Dermis microvascular lymphatic vessel endothelial cell (primary cell): ENCODE results near the gene ASPHD2. TPM values are rescaled to one million over a fixed set of nuclear protein-coding genes. Genes with fewer than 3 reads are reported as not detected.
A peak's percentile ranks its signal among the peaks of the same experiment; 100 is the strongest.

Experiments
- DNase-seq, 2 donors: peaks; one replicate each; pipeline versions ENCODE4 v3.0.0 to v3.0.0-alpha.2; 2010; ENCODE audit warnings: low read depth in 2 of 2
- total RNA-seq: library from RNA; depleted of rRNA; stranded (reverse); fragments of >200 nt; gene quantifications from 2 replicates; pipeline ENCODE4 v1.2.1, GENCODE V29; 2014

Gene ASPHD2
- total RNA-seq, 1 donor from 2014 or later: 0.90 TPM

DNA sequence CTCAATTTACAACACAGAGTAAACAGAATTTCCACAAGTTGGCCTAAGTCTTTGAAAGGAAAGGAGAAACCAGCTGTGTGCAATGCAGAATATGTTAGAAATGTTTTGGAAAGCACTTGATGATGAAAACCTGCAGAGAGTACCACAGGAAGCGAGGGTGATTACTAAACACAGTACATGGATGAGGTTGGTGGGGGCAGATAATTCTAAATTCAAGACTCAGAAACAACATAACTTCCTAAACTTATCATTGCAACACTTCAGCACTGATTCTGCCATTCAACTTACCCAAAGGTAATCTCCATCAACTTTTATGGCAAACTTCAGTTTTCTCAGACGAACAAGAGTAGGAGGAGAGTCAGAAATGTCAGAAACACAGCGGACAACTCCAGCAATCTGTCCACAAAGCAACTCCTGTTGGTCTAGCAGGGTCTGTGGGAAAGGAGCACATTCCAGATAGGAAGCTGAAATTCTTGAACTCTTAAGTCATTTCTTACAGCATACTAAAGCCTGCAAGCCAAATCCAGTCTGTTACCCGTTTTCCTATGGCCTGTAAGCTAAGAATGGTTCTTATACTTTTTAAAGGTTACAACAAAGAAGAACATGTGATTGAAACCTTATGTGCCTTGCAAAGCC, 47.8 kb downstream of the ASPHD2 start:
- DNase-seq: no peak

DNA sequence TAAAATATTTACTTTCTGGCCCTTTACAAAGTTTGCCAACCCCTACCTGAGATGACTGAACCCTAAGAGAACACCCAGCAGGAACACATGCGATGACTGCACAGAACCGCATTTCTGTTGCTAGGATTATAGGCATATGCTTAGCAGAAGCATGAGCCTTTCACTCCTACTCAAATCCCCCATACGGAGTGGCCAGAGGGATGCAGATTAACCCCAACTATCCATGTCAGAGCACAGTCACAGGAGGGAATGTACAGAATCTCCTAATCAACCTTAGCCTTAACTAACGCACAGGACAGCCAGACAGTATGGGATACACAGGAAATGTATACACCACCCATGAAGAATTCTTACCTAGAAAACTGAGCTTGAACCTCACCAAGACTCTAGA, 48.3 kb downstream of the ASPHD2 start:
- DNase-seq: no peak

DNA sequence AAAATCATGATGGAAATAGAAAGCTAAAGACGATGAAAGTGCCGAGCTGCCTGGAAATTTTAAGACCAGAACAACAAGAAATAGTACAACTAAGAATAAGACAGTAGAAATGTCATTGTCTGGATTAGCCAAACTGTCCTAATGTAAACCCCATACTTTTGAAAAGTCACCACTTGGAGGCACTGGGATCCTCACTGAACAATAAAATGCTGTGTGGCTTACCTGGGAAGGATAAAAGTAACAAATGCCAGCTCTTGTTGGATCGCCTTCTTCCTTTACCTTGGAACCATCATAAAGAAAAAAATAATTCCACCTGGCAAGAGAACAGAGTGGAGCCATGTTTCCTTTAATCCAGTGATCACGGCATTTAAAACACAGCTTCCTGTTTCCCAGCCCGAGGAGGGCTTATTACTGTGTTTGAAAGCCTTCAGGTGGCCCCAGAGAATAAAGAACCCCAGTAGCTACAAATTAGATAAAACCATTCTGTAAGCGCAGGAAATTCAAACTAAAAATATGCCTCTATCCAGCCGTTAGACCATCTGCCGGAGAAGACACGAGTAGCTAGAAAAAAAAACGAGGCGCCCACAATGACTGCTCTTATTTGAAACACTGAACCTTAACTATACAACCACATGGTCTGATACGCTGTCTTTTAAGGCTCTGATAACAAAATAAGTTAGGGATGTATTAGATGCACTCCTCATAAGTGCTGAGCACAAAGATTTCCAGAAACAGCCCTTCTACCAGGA, 50.2 kb downstream of the ASPHD2 start:
- DNase-seq: no peak

DNA sequence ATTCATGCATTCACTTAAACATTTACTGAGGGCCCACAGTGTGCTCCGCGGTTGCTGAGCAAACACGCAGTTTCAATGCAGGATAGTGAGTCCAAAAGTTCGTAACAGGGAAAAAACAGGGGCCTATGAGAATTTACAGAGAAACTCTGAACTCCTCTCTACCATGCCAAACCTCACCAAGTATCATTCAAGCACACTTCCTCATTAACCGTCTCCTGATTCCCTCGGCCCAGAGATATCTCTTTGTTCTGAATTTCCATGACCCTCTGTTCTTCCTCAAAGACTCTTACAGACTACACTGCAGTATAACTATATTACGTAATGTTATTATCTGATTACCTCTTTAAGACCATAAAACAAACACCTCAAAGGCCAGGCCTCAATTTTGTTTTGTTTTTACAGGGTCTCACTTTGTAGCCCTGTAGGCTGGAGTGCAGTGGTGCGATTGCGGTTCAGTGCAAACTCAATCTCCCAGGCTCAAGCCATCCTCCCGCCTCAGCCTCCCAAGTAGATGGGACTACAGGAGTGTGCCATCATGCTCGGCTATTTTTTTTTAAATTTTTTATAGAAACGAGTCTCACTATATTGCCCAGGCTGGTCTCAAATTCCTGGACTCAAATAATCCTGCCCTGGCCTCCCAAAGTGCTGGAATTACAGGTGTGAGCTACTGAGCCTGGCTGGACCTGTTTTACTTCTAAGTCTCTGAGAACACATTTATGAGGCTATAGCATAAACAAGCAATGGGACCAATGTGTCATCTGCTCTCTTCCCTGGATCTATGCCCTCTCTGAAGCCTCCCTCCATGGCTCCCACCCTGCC, 50.9 kb downstream of the ASPHD2 start:
- no peak for DNase-seq

DNA sequence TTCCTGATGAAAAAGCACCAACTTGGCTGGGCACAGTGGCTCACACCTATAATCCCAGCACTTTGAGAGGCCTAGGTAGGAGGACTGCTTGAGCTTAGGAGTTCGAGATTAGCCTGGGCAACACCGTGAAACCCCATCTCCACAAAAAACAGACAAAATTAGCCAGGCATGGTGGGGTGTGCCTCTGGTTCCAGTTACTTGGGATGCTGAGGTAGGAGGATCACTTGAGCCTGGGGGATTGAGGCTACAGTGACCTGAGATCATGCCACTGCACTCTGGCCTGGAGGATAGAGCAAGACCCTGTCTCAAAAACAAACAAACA, 51.5 kb downstream of the ASPHD2 start:
- no peak for DNase-seq

DNA sequence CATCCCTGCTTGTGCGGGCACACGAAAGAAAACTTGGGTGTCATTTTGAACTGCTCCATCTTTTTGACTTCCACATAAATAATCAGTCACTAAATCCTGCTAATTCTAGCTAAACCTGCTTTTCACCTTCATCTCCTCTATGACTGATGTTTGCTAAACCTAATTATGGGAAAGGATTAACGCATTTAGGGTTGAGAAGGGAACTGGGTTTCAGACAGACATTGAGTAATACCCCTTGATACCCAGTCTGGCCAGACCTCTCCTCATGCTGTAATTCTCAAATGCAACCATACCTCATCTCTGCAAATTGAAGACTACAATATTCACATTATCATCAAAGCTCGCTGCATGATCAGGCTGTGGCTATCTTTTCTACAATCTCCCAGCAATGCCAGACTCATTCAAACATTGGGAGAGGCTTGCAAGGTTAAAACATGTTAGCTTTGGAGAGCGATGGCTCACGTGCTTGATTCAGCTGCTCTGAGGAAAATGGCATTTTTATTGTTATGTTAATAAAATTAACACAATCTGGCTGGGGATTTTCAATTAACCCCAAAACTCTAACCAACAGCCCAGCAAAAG, 52.1 kb downstream of the ASPHD2 start:
- no peak for DNase-seq

DNA sequence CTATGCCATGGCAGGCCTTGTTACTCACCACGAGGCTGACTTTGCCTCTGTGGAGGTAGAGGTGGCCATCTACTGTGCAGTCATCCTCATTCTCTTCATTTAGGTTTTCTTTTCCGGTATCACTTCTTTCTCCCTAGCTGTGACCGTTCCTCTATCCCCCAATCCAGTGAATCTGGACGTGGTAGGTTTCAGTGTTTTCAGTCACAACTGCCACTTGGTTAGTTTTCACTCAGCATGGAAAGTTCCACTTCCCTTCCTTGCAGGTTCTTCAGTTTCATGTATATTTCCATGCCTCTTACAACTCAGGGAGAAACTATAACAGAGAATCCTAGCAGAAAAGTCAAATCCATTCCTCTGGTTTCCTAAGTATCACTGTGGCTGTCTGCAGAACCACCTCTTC, 52.6 kb downstream of the ASPHD2 start:
- no peak for DNase-seq

DNA sequence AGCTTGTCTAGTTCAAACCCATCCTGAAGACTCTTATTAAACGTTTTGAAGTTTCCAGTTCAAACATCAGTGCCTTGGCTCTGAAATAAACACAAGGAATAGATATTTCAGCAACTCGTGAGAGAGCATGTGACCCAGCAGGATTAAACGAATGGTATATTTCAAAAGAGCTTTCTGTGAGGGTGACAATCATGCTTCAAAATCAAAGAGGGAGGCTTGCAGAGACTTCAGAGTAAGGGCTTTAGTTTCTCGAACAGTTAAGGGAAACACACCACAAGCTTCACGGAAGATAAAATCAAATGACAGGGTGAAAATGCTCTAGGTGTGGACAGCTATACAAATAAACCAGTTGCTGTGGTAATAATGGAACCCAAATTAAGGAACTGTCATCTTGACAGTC, 53.1 kb downstream of the ASPHD2 start:
- no peak for DNase-seq

DNA sequence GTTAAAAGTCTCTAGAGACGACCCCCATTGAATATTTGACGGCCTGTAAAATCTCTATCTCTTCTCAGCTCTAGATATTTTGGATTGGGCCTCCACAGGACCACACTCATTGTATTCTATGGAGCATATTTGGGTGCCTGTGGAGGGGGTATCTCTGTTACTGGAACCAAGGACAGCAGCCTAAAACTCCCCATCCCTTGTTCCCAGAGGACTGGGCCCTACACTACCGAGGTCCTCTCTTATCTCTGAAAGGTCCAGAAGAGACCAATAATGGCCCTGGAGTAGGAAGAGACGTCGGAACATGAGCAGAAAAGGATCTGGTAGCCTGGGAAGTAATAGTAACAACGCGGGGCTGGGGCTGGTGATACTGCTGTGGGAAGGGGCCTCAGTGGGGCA, 54.0 kb downstream of the ASPHD2 start:
- DNase-seq: no peak

DNA sequence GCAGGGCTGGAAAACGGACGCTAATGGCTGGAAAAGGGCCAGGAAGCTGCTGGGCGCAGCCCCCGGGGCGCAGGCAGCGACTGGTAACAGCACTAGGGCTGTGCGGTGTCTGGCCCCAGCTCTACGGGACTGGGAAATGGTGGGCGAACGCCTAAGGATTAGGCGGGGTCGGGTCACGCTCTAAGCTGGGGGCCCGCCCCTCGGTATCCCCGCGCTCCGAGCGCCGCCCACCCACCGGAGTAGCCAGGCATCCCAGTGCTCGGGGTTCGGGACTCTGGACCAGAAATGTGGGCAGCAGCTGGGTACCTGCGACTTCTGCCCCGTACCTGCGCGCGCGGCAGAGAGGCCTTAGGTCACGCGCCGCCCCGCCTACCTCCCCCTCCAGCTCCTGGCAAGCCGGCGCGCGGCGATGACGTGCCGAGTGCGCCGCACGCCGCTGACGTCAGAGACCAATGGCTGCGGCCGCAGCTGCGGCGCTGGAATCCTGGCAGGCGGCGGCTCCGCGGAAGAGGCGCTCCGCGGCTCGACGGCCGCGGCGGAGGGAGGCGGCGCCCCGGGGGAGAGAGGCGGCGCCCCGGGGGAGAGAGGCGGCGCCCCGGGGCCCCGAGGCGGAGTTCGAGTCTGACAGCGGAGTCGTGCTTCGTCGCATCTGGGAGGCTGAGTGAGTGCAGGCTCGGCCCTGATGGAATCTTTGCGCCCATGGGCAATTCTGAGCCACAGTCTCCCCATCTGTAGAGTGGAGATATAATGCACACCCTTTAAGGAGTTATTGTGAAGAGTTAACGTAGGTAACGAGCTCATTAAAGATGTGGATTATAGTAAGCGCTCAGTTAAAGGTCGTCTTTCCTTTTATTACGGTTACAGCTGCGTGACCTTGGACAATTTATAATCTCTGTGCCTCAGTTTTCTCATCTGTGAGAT, 54.6 kb downstream of the ASPHD2 start, which contains the start of the genes HPS4 and SRRD:
HPS4 (minus strand) TSS at position 345 of the 921 bp plus-strand sequence. CDS start 2,021 bp downstream, outside the sequence.
SRRD (plus strand) TSS at position 439 of the 921 bp plus-strand sequence; CDS start at position 453, 14 bp downstream.
- peak; percentile 75 to 94 for DNase-seq

DNA sequence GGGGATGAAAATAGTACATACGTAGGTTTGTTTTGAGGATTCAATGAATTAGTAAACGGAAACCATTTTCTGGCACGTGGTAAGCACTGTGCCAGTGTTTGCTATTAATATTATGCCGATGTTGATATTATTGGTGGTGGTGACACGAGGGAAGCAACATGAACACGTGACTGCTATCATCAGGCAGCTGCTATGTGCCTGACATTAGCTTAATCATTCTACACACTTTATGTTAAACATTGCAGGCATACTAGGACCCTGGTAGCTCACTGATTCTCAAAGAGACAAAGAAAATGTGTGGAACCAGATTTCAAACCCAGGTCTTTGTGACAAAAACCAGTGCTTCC, 55.3 kb downstream of the ASPHD2 start:
- DNase-seq: peak; percentile 17 to 67

DNA sequence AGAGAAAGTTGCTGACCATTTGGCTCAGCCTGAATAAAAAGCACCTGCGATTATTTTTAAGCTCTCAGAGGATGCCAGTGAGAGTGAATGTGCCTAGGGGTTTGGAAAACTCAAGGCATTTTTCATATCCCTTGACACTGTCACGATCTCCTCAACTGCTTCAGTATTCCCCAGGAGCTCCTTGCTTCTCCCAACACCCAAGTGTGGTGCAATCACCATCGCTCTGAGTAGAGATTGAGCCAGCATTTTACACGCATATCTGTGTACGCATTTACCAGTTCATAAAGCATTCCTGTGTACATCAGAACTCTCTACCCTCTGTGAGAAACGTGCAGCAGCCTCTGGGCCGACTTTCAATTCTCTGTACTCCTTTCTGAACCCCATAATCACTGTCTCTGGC, 56.0 kb downstream of the ASPHD2 start:
- DNase-seq: no peak

DNA sequence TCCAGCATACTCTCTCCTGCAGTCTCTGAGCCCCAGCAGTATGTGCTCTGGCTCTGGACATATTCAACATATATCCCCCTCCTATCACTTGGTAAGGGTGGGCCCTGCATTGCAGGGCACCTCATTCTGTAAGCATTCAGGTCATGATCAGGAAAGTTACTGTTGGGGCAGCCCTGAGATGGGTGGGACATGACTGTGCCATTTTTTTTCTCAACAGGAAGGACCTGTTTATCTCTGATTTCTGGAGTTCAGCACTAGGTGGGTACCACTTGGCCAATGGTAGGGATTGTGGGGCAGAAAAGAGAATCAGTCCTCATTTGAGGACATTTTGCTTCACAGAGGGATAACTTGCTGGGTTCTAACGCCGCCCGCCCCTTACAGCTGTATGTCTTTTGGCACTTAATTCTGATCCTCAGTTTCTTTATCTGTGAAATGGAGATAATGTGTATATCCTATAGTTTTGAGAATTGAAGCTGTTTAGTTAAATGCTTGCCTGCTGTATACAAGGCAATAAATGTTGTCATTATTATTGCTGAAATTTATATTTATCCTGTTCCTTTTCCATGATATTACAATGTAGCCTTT, 56.8 kb downstream of the ASPHD2 start:
- DNase-seq: no peak

DNA sequence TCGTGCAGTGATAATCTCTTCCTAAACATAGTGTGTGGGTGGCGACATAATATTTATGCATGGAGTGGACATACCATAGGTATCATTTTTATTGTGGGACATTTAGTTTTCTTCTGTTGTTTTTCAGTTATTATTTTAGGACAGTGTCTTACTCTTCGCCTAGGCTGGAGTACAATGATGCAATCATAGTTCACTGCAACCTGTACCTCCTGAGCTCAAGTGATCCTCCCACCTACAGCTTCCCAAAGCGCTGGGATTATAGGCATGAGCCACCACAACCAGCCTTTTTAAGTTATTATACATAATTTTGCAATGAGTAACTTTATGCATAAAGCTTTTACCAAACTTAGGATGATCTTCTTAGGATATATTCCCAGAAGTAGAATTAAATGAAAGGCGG, 57.3 kb downstream of the ASPHD2 start:
- DNase-seq: no peak

- DNase-seq: no peak
These were observed 58.9 kb downstream of the ASPHD2 start for GRCh38 chr22:26487996-26488395.

- DNase-seq: no peak
These were observed 60.5 kb downstream of the ASPHD2 start for GRCh38 chr22:26489447-26490036.

DNA sequence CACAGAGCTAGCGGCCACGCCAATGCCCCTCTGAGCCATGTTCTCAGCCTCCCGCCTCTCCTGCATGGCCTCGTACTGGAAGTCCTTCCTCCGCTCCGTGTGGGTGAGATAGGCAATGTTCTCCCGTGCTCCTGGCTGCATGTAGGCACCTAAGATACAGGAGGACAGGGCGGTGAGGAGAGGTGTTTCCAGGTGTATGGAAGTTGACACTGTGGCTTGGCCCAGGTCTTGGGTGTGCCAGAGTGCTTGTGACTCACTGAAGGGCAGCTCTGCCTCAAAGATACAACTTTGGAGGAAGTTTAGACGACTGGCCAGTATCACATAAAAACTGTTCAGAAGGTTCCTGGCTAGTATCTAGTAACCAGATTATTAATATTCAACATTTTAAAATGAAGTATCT, 63.2 kb downstream of the ASPHD2 start:
- no peak for DNase-seq

GRCh38 chr22:26494506-26494905, 65.4 kb downstream of the ASPHD2 start:
- no peak for DNase-seq
